Smooth muscle cell (in vitro differentiated cells): ENCODE data around the gene YBX3. TPM values are rescaled to one million over a fixed set of nuclear protein-coding genes. Genes with fewer than 3 reads are reported as not detected.

ENCODE experiments used
- DNase-seq: peaks from one replicate; lab custom pipeline; 2025; ENCODE audit not compliant: unreplicated experiment; lab: John Stamatoyannopoulos, UW
- H2AFZ ChIP-seq: fragments of 200-600 bp; sonication (generic); 2 replicates; pipeline ENCODE4 v1.6.0; 2016; ENCODE audit warnings: antibody characterized with exemption, low read depth, mild to moderate bottlenecking
- H3F3A ChIP-seq: fragments of 200-600 bp; sonication (generic); 2 replicates; pipeline ENCODE4 v1.6.0; 2017; ENCODE audit warnings: antibody characterized with exemption, low read depth
- H3K27ac ChIP-seq: fragments of 200-600 bp; sonication (generic); 2 replicates; pipeline ENCODE4 v1.5.1; 2016; ENCODE audit warnings: low read depth, mild to moderate bottlenecking
- H3K27me3 ChIP-seq: fragments of 200-600 bp; sonication (generic); 2 replicates; pipeline ENCODE4 v1.6.1; 2016; ENCODE audit warnings: low read depth, mild to moderate bottlenecking
- H3K36me3 ChIP-seq: fragments of 200-600 bp; sonication (generic); 2 replicates; pipeline ENCODE4 v1.5.1; 2016; ENCODE audit warnings: low read depth
- H3K4me1 ChIP-seq: fragments of 200-600 bp; sonication (generic); 2 replicates; pipeline ENCODE4 v1.5.1; 2016; ENCODE audit warnings: low read depth
- H3K4me2 ChIP-seq: fragments of 200-600 bp; sonication (generic); 2 replicates; pipeline ENCODE4 v1.6.0; 2016; ENCODE audit warnings: mild to moderate bottlenecking
- H3K4me3 ChIP-seq: fragments of 200-600 bp; sonication (generic); 2 replicates; pipeline ENCODE4 v1.5.1; 2016; ENCODE audit warnings: mild to moderate bottlenecking
- H3K79me2 ChIP-seq: fragments of 200-600 bp; sonication (generic); 2 replicates; pipeline ENCODE4 v1.6.0; 2016; ENCODE audit warnings: low read depth, mild to moderate bottlenecking
- H3K9ac ChIP-seq: fragments of 200-600 bp; sonication (generic); 2 replicates; pipeline ENCODE4 v1.6.0; 2016; ENCODE audit warnings: low read depth
- H3K9me3 ChIP-seq: fragments of 200-600 bp; sonication (generic); replicated peaks from 2 replicates; pipeline ENCODE4 v1.5.1; 2016; ENCODE audit warnings: low read depth
- H4K20me1 ChIP-seq: fragments of 200-600 bp; sonication (generic); 2 replicates; pipeline ENCODE4 v1.6.0; 2016; ENCODE audit warnings: low read depth
- WGBS: methylation state at CpG from one replicate; pipeline ENCODE4 v1.1.7; 2016; ENCODE audit warnings: low lambda C conversion rate; 5-methylcytosine and 5-hydroxymethylcytosine counted together
- polyA plus RNA-seq: library from polyadenylated mRNA; unstranded; fragments of >200 nt; fragmentation: Nextera tagmentation; extraction: Ambion mirVana; gene quantifications from 2 replicates; pipeline ENCODE4 v1.2.1, GENCODE V29; 2016
- total RNA-seq: library from RNA; depleted of rRNA; stranded (reverse); fragments of >200 nt; gene quantifications from 2 replicates; pipeline ENCODE4 v1.2.3, GENCODE V29; 2014
- TF ChIP-seq, protein P1 (sequence below): fragments of 200-600 bp; sonication (generic); IDR thresholded peaks from 2 replicates; pipeline ENCODE4 v1.5.1; 2017; ENCODE audit warnings: borderline replicate concordance, mild to moderate bottlenecking, antibody characterized with exemption; ENCODE audit not compliant: insufficient read depth, poor library complexity, severe bottlenecking

The YBX3 gene
- total and polyA plus RNA-seq, 2 experiments from 2014 or later, result 129 to 188 TPM

- TF ChIP-seq, protein P1, sequence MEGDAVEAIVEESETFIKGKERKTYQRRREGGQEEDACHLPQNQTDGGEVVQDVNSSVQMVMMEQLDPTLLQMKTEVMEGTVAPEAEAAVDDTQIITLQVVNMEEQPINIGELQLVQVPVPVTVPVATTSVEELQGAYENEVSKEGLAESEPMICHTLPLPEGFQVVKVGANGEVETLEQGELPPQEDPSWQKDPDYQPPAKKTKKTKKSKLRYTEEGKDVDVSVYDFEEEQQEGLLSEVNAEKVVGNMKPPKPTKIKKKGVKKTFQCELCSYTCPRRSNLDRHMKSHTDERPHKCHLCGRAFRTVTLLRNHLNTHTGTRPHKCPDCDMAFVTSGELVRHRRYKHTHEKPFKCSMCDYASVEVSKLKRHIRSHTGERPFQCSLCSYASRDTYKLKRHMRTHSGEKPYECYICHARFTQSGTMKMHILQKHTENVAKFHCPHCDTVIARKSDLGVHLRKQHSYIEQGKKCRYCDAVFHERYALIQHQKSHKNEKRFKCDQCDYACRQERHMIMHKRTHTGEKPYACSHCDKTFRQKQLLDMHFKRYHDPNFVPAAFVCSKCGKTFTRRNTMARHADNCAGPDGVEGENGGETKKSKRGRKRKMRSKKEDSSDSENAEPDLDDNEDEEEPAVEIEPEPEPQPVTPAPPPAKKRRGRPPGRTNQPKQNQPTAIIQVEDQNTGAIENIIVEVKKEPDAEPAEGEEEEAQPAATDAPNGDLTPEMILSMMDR, result no peak
- Histone ChIP-seq H3K4me3 (no peak overlapping the region), H4K20me1 (no peaks in the 10 kb centered on the region), H3F3A (no peaks in the 10 kb centered on the region), H3K36me3 (no peaks in the 10 kb centered on the region), H3K9me3 (peaks cover 3% of the 10 kb centered on the region), H3K27ac (no peak overlapping the region), H2AFZ (no peak overlapping the region), H3K79me2 (no peaks in the 10 kb centered on the region), H3K27me3 (peaks cover 12% of the 10 kb centered on the region), H3K4me1 (no peaks in the 10 kb centered on the region), H3K4me2 (no peak overlapping the region), H3K9ac (no peak overlapping the region)
- 85% methylated on average over 4 of the region's 4 CpGs for WGBS
- no peak for DNase-seq
These were observed 33.1 kb upstream of the YBX3 start for GRCh38 chr12:10756194-10756593.

DNA sequence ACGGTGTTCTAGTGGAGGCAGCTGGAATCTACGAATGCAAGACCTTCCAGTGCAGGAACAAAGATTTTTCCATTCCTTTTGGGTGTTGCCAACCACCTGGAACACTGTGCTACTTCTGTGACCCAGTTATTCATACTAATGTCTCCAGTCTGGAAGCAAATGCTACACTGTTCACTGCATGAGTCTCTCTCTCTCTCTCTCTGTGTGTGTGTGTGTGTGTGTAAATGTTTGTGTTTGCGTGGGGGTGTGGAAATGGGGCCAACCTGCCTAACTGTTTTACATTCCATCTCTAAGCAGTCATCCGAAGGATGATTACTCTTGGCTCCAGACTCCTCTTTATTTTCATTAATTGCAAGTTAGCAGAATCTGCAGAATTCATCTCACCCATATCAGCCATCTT, 29.9 kb upstream of the YBX3 start:
- Histone ChIP-seq H3K9ac (no peak overlapping the region), H3K9me3 (peaks cover 3% of the 10 kb centered on the region), H3F3A (no peaks in the 10 kb centered on the region), H3K27ac (no peak overlapping the region), H3K36me3 (no peaks in the 10 kb centered on the region), H3K4me3 (no peak overlapping the region), H3K4me2 (no peak overlapping the region), H3K27me3 (no peaks in the 10 kb centered on the region), H3K4me1 (no peaks in the 10 kb centered on the region), H4K20me1 (no peaks in the 10 kb centered on the region), H2AFZ (no peak overlapping the region), H3K79me2 (no peaks in the 10 kb centered on the region)
- DNase-seq, result no peak
- 61% methylated on average over 4 of the region's 4 CpGs for WGBS
- TF ChIP-seq, protein P1, result no peak

GRCh38 chr12:10750385-10750727, 27.2 kb upstream of the YBX3 start:
- TF ChIP-seq, protein P1, result no peak

GRCh38 chr12:10749700-10750384, 26.7 kb upstream of the YBX3 start:
- peak; percentile 15 for DNase-seq
- Histone ChIP-seq H3K27me3 (no peaks in the 10 kb centered on the region), H3K4me3 (peak overlapping the region; percentile 39)

More at GRCh38 chr12:10750385-10750727, 27.2 kb upstream of the YBX3 start:
- Histone ChIP-seq H3K9ac (no peak overlapping the region), H3K4me1 (no peaks in the 10 kb centered on the region), H3K27me3 (no peaks in the 10 kb centered on the region), H3K79me2 (no peaks in the 10 kb centered on the region), H3K27ac (no peak overlapping the region), H4K20me1 (no peaks in the 10 kb centered on the region), H3F3A (no peaks in the 10 kb centered on the region), H3K9me3 (no peaks in the 10 kb centered on the region), H3K4me3 (no peak overlapping the region), H2AFZ (peak overlapping the region; percentile 45), H3K36me3 (no peaks in the 10 kb centered on the region), H3K4me2 (peak overlapping the region; percentile 70)
- no peak for DNase-seq
- 10% methylated on average over 4 of the region's 4 CpGs for WGBS

More at GRCh38 chr12:10749700-10750384, 26.7 kb upstream of the YBX3 start:
- H3K27ac ChIP-seq, result peak overlapping the region; percentile 14
- peak overlapping the region; percentile 78 for H3K4me2 ChIP-seq
- H3K4me1 ChIP-seq, result no peaks in the 10 kb centered on the region
- TF ChIP-seq, protein P1, result peak; percentile 83
- H4K20me1 ChIP-seq, result no peaks in the 10 kb centered on the region
- H3F3A ChIP-seq, result no peaks in the 10 kb centered on the region
- H3K36me3 ChIP-seq, result no peaks in the 10 kb centered on the region
- peak overlapping the region; percentile 54 for H3K9ac ChIP-seq
- 11% methylated on average over 17 of the region's 17 CpGs for WGBS
- peak overlapping the region; percentile 86 for H2AFZ ChIP-seq
- H3K9me3 ChIP-seq, result no peaks in the 10 kb centered on the region
- no peaks in the 10 kb centered on the region for H3K79me2 ChIP-seq
